ENCODE results near the gene MICAL2. TPM values are rescaled to one million over a fixed set of nuclear protein-coding genes. Genes with fewer than 3 reads are reported as not detected.

MICAL2 gene
- total and polyA plus RNA-seq, 2 of the 8 experiments (the other 6 are each of a cell fraction or from before 2014, with no cell fraction given): 1.3 to 4.1 TPM

DNA sequence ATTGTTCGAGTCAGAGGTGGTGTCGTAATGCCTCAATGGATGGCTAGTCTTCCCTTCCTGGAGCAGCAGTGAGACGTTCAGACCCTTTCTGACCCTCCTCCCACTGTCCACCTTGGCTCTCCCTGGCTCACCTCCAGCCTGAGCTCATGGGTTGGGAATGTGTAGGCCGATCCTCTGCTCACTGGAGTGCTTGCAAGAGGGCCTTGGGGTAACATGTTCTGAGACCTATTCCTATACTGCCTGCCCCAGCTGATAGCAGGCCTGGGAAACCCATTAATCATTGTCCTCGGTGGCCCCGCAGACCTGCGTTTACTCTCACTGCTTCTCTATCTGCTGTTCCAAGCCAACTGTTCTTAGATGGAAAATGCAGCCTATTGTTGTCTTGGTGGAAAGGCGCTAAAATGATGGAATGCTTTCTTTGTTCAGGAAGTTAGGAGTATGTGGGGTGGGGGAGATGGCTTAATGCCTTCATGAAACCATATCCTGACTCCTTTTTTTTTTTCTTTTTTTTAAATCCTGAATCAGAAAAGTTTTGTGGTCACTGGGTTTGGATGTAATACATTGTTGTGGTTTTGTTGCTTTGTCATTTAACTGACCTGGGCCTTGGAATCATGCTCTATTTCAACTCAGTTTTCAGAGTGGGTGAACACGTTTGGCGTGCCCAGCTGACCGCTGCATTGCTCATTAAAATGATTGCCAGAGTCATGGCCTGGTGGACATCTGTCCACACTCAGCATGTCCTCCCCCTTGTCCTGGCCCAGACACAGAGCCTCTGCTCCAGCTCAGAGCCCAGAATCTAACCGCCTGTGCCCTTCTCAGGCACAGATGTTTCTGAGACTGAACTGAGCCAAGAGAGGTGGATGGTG lies 72.5 kb downstream of the MICAL2 start (continued):
- no peak for TF ChIP-seq CBX5 (IDR thresholded peaks at IDR 0.05; ENCODE audit: low read depth, low read length)

All from H1 (cell line).